ENCODE results near the gene TIPARP.

DNA sequence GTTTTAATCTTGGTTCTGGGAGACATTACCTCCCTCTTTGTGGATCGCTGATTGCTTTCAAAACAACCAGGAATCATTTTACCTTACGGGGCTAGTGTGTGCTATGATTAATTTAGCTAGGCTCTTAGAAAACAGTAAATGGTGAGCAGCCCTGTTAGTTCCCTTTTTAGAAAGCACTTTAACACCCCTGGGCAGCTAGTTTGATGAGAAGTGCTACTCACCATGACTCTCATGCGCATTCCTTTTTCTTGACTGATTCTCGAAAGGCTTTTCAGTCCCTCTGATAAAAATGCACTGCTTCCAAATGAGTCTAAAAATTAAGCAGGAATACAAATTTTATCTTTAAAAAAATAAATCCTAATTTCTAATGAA is 76.5 kb downstream of the TIPARP start:
- TF ChIP-seq, protein P1, sequence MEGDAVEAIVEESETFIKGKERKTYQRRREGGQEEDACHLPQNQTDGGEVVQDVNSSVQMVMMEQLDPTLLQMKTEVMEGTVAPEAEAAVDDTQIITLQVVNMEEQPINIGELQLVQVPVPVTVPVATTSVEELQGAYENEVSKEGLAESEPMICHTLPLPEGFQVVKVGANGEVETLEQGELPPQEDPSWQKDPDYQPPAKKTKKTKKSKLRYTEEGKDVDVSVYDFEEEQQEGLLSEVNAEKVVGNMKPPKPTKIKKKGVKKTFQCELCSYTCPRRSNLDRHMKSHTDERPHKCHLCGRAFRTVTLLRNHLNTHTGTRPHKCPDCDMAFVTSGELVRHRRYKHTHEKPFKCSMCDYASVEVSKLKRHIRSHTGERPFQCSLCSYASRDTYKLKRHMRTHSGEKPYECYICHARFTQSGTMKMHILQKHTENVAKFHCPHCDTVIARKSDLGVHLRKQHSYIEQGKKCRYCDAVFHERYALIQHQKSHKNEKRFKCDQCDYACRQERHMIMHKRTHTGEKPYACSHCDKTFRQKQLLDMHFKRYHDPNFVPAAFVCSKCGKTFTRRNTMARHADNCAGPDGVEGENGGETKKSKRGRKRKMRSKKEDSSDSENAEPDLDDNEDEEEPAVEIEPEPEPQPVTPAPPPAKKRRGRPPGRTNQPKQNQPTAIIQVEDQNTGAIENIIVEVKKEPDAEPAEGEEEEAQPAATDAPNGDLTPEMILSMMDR (IDR thresholded peaks at IDR 0.05): no peak
- no peak for TF ChIP-seq POLR2A (IDR thresholded peaks at IDR 0.05)
